ENCODE measurements around the gene CHD2. TPM values are rescaled to one million over a fixed set of nuclear protein-coding genes. Genes with fewer than 3 reads are reported as not detected.

CHD2 gene
- total RNA-seq, 2 donors from 2014 or later = 31.1 to 37.9 TPM

- Histone ChIP-seq H3K4me3 (no peak overlapping the region), H3K9me3 (no peaks in the 10 kb centered on the region), H3K4me1 (peaks cover 0 to 7% of the 10 kb centered on the region in 2 donors), H3K36me3 (peaks cover 91% of the 10 kb centered on the region), H3K27ac (no peak overlapping the region), H3K27me3 (no peaks in the 10 kb centered on the region)
- no peak for DNase-seq (ENCODE audit: low spot score)
- TF ChIP-seq, protein P1, sequence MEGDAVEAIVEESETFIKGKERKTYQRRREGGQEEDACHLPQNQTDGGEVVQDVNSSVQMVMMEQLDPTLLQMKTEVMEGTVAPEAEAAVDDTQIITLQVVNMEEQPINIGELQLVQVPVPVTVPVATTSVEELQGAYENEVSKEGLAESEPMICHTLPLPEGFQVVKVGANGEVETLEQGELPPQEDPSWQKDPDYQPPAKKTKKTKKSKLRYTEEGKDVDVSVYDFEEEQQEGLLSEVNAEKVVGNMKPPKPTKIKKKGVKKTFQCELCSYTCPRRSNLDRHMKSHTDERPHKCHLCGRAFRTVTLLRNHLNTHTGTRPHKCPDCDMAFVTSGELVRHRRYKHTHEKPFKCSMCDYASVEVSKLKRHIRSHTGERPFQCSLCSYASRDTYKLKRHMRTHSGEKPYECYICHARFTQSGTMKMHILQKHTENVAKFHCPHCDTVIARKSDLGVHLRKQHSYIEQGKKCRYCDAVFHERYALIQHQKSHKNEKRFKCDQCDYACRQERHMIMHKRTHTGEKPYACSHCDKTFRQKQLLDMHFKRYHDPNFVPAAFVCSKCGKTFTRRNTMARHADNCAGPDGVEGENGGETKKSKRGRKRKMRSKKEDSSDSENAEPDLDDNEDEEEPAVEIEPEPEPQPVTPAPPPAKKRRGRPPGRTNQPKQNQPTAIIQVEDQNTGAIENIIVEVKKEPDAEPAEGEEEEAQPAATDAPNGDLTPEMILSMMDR (IDR thresholded peaks at IDR 0.05) = no peak
Observed at GRCh38 chr15:92930054-92930621, 30.0 kb downstream of the CHD2 start.

- TF ChIP-seq, protein P1 (IDR thresholded peaks at IDR 0.05) = no peak
- Histone ChIP-seq H3K4me1 (peaks cover 0 to 7% of the 10 kb centered on the region in 2 donors), H3K36me3 (peaks cover 91% of the 10 kb centered on the region), H3K27me3 (no peaks in the 10 kb centered on the region), H3K27ac (no peak overlapping the region), H3K4me3 (no peak overlapping the region), H3K9me3 (no peaks in the 10 kb centered on the region)
- no peak for DNase-seq (ENCODE audit: low spot score)
Observed at GRCh38 chr15:92930776-92931175, 30.7 kb downstream of the CHD2 start.

DNA sequence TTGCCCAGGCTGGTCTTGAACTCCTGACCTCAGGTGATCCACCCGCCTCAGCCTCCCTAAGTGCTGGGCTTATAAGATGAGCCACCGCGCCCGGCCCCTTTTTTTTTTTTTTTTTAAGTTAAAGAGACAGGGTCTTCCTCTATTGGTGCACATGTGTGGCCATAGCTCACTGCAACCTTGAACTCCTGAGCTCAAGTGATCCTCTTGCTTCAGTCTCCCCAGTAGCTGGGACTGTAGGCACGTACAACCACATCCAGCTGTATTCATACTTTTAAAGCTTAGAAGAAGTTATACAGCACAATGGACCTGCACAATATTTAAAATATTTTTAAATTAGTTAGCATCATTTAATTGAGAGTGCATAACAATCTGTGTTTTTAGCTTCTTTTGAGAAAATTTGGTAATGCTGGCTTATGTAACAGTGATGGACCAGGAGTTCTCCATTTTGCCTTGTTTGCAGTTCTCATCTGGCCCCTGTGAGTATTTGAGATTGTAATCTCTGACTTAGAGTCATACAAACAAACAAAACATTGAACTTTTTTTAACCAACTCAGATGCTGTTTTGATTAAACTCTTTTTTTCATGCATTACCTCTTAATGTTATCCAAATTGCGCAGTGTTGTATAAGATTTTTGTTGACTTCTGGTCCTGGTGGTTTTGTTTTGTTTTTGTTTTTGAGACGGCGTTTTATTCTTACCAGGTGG is 33.0 kb downstream of the CHD2 start:
- H3K9me3 ChIP-seq = no peaks in the 10 kb centered on the region
- TF ChIP-seq, protein P1 (IDR thresholded peaks at IDR 0.05) = no peak
- H3K4me1 ChIP-seq = peaks cover 0 to 13% of the 10 kb centered on the region in 2 donors
- H3K4me3 ChIP-seq = no peak overlapping the region
- no peaks in the 10 kb centered on the region for H3K27me3 ChIP-seq
- peaks cover 92% of the 10 kb centered on the region for H3K36me3 ChIP-seq
- DNase-seq (ENCODE audit: low spot score) = no peak
- H3K27ac ChIP-seq = no peak overlapping the region

- Histone ChIP-seq H3K36me3 (peaks cover 92% of the 10 kb centered on the region), H3K27ac (no peak overlapping the region), H3K4me1 (peaks cover 0 to 13% of the 10 kb centered on the region in 2 donors), H3K9me3 (no peaks in the 10 kb centered on the region), H3K27me3 (no peaks in the 10 kb centered on the region), H3K4me3 (no peak overlapping the region)
- no peak for DNase-seq (ENCODE audit: low spot score)
- TF ChIP-seq, protein P1 (IDR thresholded peaks at IDR 0.05) = no peak
Observed at GRCh38 chr15:92933831-92934230, 33.7 kb downstream of the CHD2 start.

DNA sequence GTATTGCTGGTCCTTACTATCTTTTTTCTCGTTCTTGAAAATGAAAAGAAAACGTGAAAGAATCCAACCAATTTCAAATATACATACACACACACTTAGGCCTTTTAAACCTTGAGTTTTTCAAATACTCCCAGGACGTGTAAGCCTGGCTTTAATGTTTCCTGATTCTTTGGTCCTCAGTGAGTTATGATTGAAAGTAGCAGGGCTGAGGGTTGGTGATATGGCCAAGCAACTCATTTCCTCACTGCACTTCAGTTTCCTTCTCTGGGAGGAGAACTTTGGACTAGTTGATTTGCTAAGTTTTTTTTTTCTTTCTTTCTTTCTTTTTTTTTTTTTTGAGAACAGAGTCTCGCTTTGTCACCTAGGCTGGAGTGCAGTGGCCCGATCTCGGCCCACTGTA is 34.6 kb downstream of the CHD2 start:
- Histone ChIP-seq H3K4me1 (peaks cover 0 to 13% of the 10 kb centered on the region in 2 donors), H3K27ac (no peak overlapping the region), H3K36me3 (peaks cover 93% of the 10 kb centered on the region), H3K4me3 (no peak overlapping the region), H3K27me3 (no peaks in the 10 kb centered on the region), H3K9me3 (no peaks in the 10 kb centered on the region)
- no peak for DNase-seq (ENCODE audit: low spot score)
- TF ChIP-seq, protein P1 (IDR thresholded peaks at IDR 0.05) = no peak

Data from right atrium auricular region (tissue), 2 donors.